Measurements from ENCODE around the gene ERP44. TPM values are rescaled to one million over a fixed set of nuclear protein-coding genes. Genes with fewer than 3 reads are reported as not detected.
"Not testable (repeated sequence)": the region's sequence is repeated elsewhere in the genome, so short reads cannot be mapped to it uniquely, and the experiment has no call there.

The ERP44 gene
- 10 to 100 TPM; 42.0 to 53.4 (median 46.6) TPM for polyA plus RNA-seq

GRCh38 chr9:100098887-100099721, at the start of gene ERP44, which contains the start of gene INVS:
TSS of gene ERP44 (minus strand) at chr9:100099000. CDS start at chr9:100098840, 160 bp downstream.
TSS of gene INVS (plus strand) at chr9:100099243. CDS start at chr9:100104522, 5,279 bp downstream.
- peak within 1 kb of the TSS; percentile 99 to 100 (median 100) for H3K4me3 Mint-ChIP-seq
- H3K27me3 Mint-ChIP-seq (ENCODE audit: low read depth in 3 of 3), result peaks cover 0 to 6% (median 3%) of the 10 kb centered on the region in 3 donors
- H3K27ac Mint-ChIP-seq, result peak within 1 kb of the TSS; percentile 94 to 99 (median 99)
- H3K4me1 Mint-ChIP-seq, result peaks cover 35 to 57% of the 10 kb centered on the region in 2 donors
- H3K36me3 Mint-ChIP-seq, result no peaks in the 10 kb centered on the region
- no peaks in the 10 kb centered on the region for H3K9me3 Mint-ChIP-seq
- DNase-seq, result peak; percentile 95 to 96 (median 95)

- not testable (repeated sequence) for DNase-seq; H3K36me3 Mint-ChIP-seq; H3K27me3 Mint-ChIP-seq (ENCODE audit: low read depth in 3 of 3); H3K4me3 Mint-ChIP-seq; H3K9me3 Mint-ChIP-seq; H3K4me1 Mint-ChIP-seq
- H3K27ac Mint-ChIP-seq, result peak overlapping the region in 1 of 6 donors; percentile 17
Measured at GRCh38 chr9:100145976-100146375, 47.2 kb upstream of the ERP44 start.

- H3K4me1 Mint-ChIP-seq; H3K27me3 Mint-ChIP-seq (ENCODE audit: low read depth in 3 of 3); H3K36me3 Mint-ChIP-seq; H3K4me3 Mint-ChIP-seq; H3K27ac Mint-ChIP-seq; DNase-seq; H3K9me3 Mint-ChIP-seq: not testable (repeated sequence)
Measured at GRCh38 chr9:100145167-100145934, 46.6 kb upstream of the ERP44 start.

- not testable (repeated sequence) for H3K27me3 Mint-ChIP-seq (ENCODE audit: low read depth in 3 of 3); H3K27ac Mint-ChIP-seq; DNase-seq; H3K4me3 Mint-ChIP-seq; H3K9me3 Mint-ChIP-seq; H3K36me3 Mint-ChIP-seq; H3K4me1 Mint-ChIP-seq
Measured at GRCh38 chr9:100141862-100142261, 43.1 kb upstream of the ERP44 start.

- H3K27ac Mint-ChIP-seq; H3K9me3 Mint-ChIP-seq; H3K4me3 Mint-ChIP-seq; H3K4me1 Mint-ChIP-seq; H3K36me3 Mint-ChIP-seq; DNase-seq; H3K27me3 Mint-ChIP-seq (ENCODE audit: low read depth in 3 of 3): not testable (repeated sequence)
Measured at GRCh38 chr9:100140303-100140702, 41.5 kb upstream of the ERP44 start.

- H3K36me3 Mint-ChIP-seq, result peaks cover 6 to 22% (median 6%) of the 10 kb centered on the region in 3 donors
Measured at GRCh38 chr9:100136799-100137198, 38.0 kb upstream of the ERP44 start.

GRCh38 chr9:100134731-100135130, 35.9 kb upstream of the ERP44 start:
- H3K4me3 Mint-ChIP-seq, result no peak overlapping the region
- H3K27ac Mint-ChIP-seq, result peak overlapping the region in 1 of 6 donors; percentile 8
- no peaks in the 10 kb centered on the region for H3K27me3 Mint-ChIP-seq (ENCODE audit: low read depth in 3 of 3)
- no peaks in the 10 kb centered on the region for H3K4me1 Mint-ChIP-seq
- peaks cover 6 to 30% (median 9%) of the 10 kb centered on the region in 3 donors for H3K36me3 Mint-ChIP-seq
- H3K9me3 Mint-ChIP-seq, result no peaks in the 10 kb centered on the region
- no peak for DNase-seq

More at GRCh38 chr9:100136799-100137198, 38.0 kb upstream of the ERP44 start:
- not testable (repeated sequence) for H3K4me3 Mint-ChIP-seq; DNase-seq; H3K27ac Mint-ChIP-seq; H3K27me3 Mint-ChIP-seq (ENCODE audit: low read depth in 3 of 3); H3K4me1 Mint-ChIP-seq; H3K9me3 Mint-ChIP-seq

- no peak overlapping the region for H3K4me3 Mint-ChIP-seq
- H3K27me3 Mint-ChIP-seq (ENCODE audit: low read depth in 3 of 3), result no peaks in the 10 kb centered on the region
- H3K27ac Mint-ChIP-seq, result no peak overlapping the region
- no peaks in the 10 kb centered on the region for H3K9me3 Mint-ChIP-seq
- peaks cover 15 to 39% (median 20%) of the 10 kb centered on the region in 3 donors for H3K36me3 Mint-ChIP-seq
- no peaks in the 10 kb centered on the region for H3K4me1 Mint-ChIP-seq
- no peak for DNase-seq
Measured at GRCh38 chr9:100131875-100132430, 33.2 kb upstream of the ERP44 start.

- DNase-seq, result no peak
- Mint-ChIP-seq H3K36me3 (peaks cover 15 to 39% (median 20%) of the 10 kb centered on the region in 3 donors), H3K9me3 (no peaks in the 10 kb centered on the region), H3K27ac (no peak overlapping the region), H3K27me3 (ENCODE audit: low read depth in 3 of 3) (no peaks in the 10 kb centered on the region), H3K4me1 (no peaks in the 10 kb centered on the region), H3K4me3 (no peak overlapping the region)
Measured at GRCh38 chr9:100131216-100131615, 32.4 kb upstream of the ERP44 start.

GRCh38 chr9:100129772-100130171, 31.0 kb upstream of the ERP44 start:
- Mint-ChIP-seq H3K4me3 (no peak overlapping the region), H3K27ac (no peak overlapping the region), H3K36me3 (peaks cover 15 to 44% (median 20%) of the 10 kb centered on the region in 3 donors), H3K9me3 (no peaks in the 10 kb centered on the region), H3K27me3 (ENCODE audit: low read depth in 3 of 3) (no peaks in the 10 kb centered on the region), H3K4me1 (peaks cover 0 to 5% of the 10 kb centered on the region in 2 donors)
- no peak for DNase-seq

GRCh38 chr9:100126423-100126822, 27.6 kb upstream of the ERP44 start:
- no peak overlapping the region for H3K27ac Mint-ChIP-seq
- no peaks in the 10 kb centered on the region for H3K9me3 Mint-ChIP-seq
- peaks cover 11 to 27% (median 13%) of the 10 kb centered on the region in 3 donors for H3K36me3 Mint-ChIP-seq
- H3K27me3 Mint-ChIP-seq (ENCODE audit: low read depth in 3 of 3), result no peaks in the 10 kb centered on the region
- no peak overlapping the region for H3K4me3 Mint-ChIP-seq
- H3K4me1 Mint-ChIP-seq, result peaks cover 0 to 9% of the 10 kb centered on the region in 2 donors
- DNase-seq, result no peak

GRCh38 chr9:100125910-100126309, 27.1 kb upstream of the ERP44 start:
- H3K27me3 Mint-ChIP-seq (ENCODE audit: low read depth in 3 of 3), result no peaks in the 10 kb centered on the region

GRCh38 chr9:100125236-100125635, 26.4 kb upstream of the ERP44 start:
- DNase-seq, result no peak
- Mint-ChIP-seq H3K4me3 (no peak overlapping the region), H3K4me1 (peaks cover 0 to 9% of the 10 kb centered on the region in 2 donors), H3K27ac (no peak overlapping the region), H3K9me3 (no peaks in the 10 kb centered on the region), H3K27me3 (ENCODE audit: low read depth in 3 of 3) (no peaks in the 10 kb centered on the region), H3K36me3 (peaks cover 11 to 21% (median 13%) of the 10 kb centered on the region in 3 donors)

More at GRCh38 chr9:100125910-100126309, 27.1 kb upstream of the ERP44 start:
- Mint-ChIP-seq H3K4me1 (peaks cover 0 to 9% of the 10 kb centered on the region in 2 donors), H3K36me3 (peaks cover 11 to 26% (median 13%) of the 10 kb centered on the region in 3 donors), H3K27ac (no peak overlapping the region), H3K9me3 (no peaks in the 10 kb centered on the region), H3K4me3 (no peak overlapping the region)
- DNase-seq, result no peak

- Mint-ChIP-seq H3K9me3 (no peaks in the 10 kb centered on the region), H3K4me1 (peaks cover 3 to 8% of the 10 kb centered on the region in 2 donors), H3K27ac (no peak overlapping the region), H3K36me3 (peaks cover 3 to 9% (median 4%) of the 10 kb centered on the region in 3 donors), H3K4me3 (no peak overlapping the region), H3K27me3 (ENCODE audit: low read depth in 3 of 3) (no peaks in the 10 kb centered on the region)
- no peak for DNase-seq
Measured at GRCh38 chr9:100120286-100120685, 21.5 kb upstream of the ERP44 start.
